K562 (cell line): Measurements from ENCODE around the gene NECTIN2. TPM values are rescaled to one million over a fixed set of nuclear protein-coding genes. Genes with fewer than 3 reads are reported as not detected.

Source experiments
- ATAC-seq: fragments of 200-7000 bp; cut with Tn5 transposase; 3 replicates; pipeline ENCODE4 v1.9.1; 2020; ENCODE audit warnings: moderate library complexity
- BruUV-seq: library from RNA; stranded (reverse); fragments of 400-500 nt; replicated peaks from 2 replicates; lab custom pipeline; 2021; lab: Mats Ljungman, UMichigan
- CTCF ChIA-PET: fragments of 300-600 bp; formaldehyde crosslinking; extraction: SDS; loops from one replicate; lab custom pipeline; 2021; ENCODE audit warnings: low intra/inter-chr PET ratio; lab: Yijun Ruan, JAX
- POLR2A ChIA-PET: fragments of 300-600, 350-650 bp; sonication (Branson Sonifier 250); formaldehyde crosslinking; extraction: SDS; loops from one replicate; lab custom pipeline; 2021; ENCODE audit warnings: antibody characterized with exemption, inconsistent platforms; lab: Yijun Ruan, JAX
- DNase-seq, 4 experiments: peaks; one replicate each; pipeline versions ENCODE4 v3.0.0 to v3.0.0-alpha.2; 2011 to 2018; ENCODE audit warnings: low spot score in 3 of 4, mixed read lengths in 3 of 4; ENCODE audit errors: extremely low read depth in 1 of 4
- FAIRE-seq: peaks from 2 replicates; lab custom pipeline; 2011; peaks lifted over from hg19 to GRCh38; lab: Jason Lieb, UNC
- H2AFZ ChIP-seq: 2 replicates; pipeline ENCODE4 v1.6.0; 2011; ENCODE audit warnings: low read depth, low read length, control low read depth, inconsistent platforms
- H3K27ac ChIP-seq: fragments of 200-600 bp; 3 replicates; pipeline ENCODE4 v1.8.0; 2011; ENCODE audit warnings: low read depth, mild to moderate bottlenecking, control low read depth, inconsistent platforms, low read length, moderate library complexity, mixed read lengths; ENCODE audit errors: extremely low read depth
- H3K27me3 ChIP-seq, 2 experiments: fragments of 300-600 bp in 1 of 2; 2 replicates in 1 of 2; 3 replicates in 1 of 2; pipeline versions ENCODE4 v1.6.0 to v1.8.0; 2011; ENCODE audit warnings: inconsistent platforms in 2 of 2, low read length in 2 of 2, mild to moderate bottlenecking in 1 of 2, mixed read lengths in 1 of 2, moderate library complexity in 1 of 2; ENCODE audit not compliant: control insufficient read depth in 2 of 2, insufficient read depth in 2 of 2
- H3K36me3 ChIP-seq: fragments of 300-600 bp; 3 replicates; pipeline ENCODE4 v1.8.0; 2011; ENCODE audit warnings: mild to moderate bottlenecking, low read length, inconsistent platforms; ENCODE audit not compliant: control insufficient read depth, insufficient read depth
- H3K4me1 ChIP-seq, 2 experiments: fragments of 200-600 bp in 1 of 2; replicated peaks in 1 of 2; 2 replicates in 1 of 2; 3 replicates in 1 of 2; pipeline versions ENCODE4 v1.5.1 to v1.8.0; 2011; ENCODE audit warnings: inconsistent platforms in 2 of 2, low read length in 2 of 2, mild to moderate bottlenecking in 1 of 2, mixed read lengths in 1 of 2, moderate library complexity in 1 of 2; ENCODE audit not compliant: control insufficient read depth in 2 of 2, insufficient read depth in 2 of 2
- H3K4me2 ChIP-seq: 2 replicates; pipeline ENCODE4 v1.6.1; 2011; ENCODE audit warnings: low read length, control low read depth, inconsistent platforms, mixed read lengths; ENCODE audit not compliant: insufficient read depth
- H3K4me3 ChIP-seq: fragments of 200-600 bp; sonication (generic), shearing (Covaris generic); 2 replicates; pipeline ENCODE4 v1.5.1; 2016; ENCODE audit warnings: control low read depth, inconsistent platforms
- H3K79me2 ChIP-seq: fragments of 200-600 bp; 3 replicates; pipeline ENCODE4 v1.8.0; 2011; ENCODE audit warnings: low read length, inconsistent platforms; ENCODE audit not compliant: control insufficient read depth, insufficient read depth
- H3K9ac ChIP-seq, 2 experiments: 2 replicates each; pipeline versions ENCODE4 v1.6.0 to v1.6.1; 2011; ENCODE audit warnings: low read depth in 2 of 2, low read length in 2 of 2, control low read depth in 1 of 2, inconsistent platforms in 1 of 2, mild to moderate bottlenecking in 1 of 2, mixed read lengths in 1 of 2; ENCODE audit not compliant: insufficient read depth in 1 of 2
- H3K9me1 ChIP-seq: one replicate; pipeline ENCODE4 v1.6.0; 2011; ENCODE audit warnings: inconsistent platforms, mild to moderate bottlenecking, low read length, moderate library complexity; ENCODE audit not compliant: control insufficient read depth, insufficient read depth
- H3K9me3 ChIP-seq: replicated peaks from 2 replicates; pipeline ENCODE4 v1.5.1; 2011; ENCODE audit warnings: low read depth, low read length, inconsistent platforms; ENCODE audit not compliant: control insufficient read depth, insufficient read depth
- H4K20me1 ChIP-seq: replicated peaks from 2 replicates; pipeline ENCODE4 v1.6.1; 2011; ENCODE audit warnings: low read length, inconsistent platforms, mixed read lengths; ENCODE audit not compliant: control insufficient read depth, insufficient read depth
- DMBX1 ChIP-seq: fragments of 250-450 bp; sonication (Bioruptor Pico); IDR thresholded peaks from 2 replicates; pipeline ENCODE4 v1.8.0; 2022; ENCODE audit warnings: inconsistent platforms, mild to moderate bottlenecking, moderate library complexity, borderline replicate concordance
- KLF13 ChIP-seq: fragments of 450-650 bp; IDR thresholded peaks from 2 replicates; pipeline ENCODE4 v1.6.1; 2016; ENCODE audit warnings: missing genetic modification characterization, low read depth, mild to moderate bottlenecking, missing compliant biosample characterization, moderate library complexity, borderline replicate concordance
- NCOA6 ChIP-seq: fragments of 450-650 bp; IDR thresholded peaks from 2 replicates; pipeline ENCODE4 v1.6.1; 2017; ENCODE audit warnings: mild to moderate bottlenecking
- NELFE ChIP-seq: IDR thresholded peaks from 2 replicates; pipeline ENCODE4 v1.6.1; 2011; ENCODE audit warnings: mild to moderate bottlenecking; ENCODE audit not compliant: insufficient read depth, insufficient read length
- NUFIP1 ChIP-seq: fragments of 450-650 bp; IDR thresholded peaks from 2 replicates; pipeline ENCODE4 v1.6.1; 2018; ENCODE audit not compliant: partially characterized antibody
- SMAD2 ChIP-seq: fragments of 150-350 bp; IDR thresholded peaks from 2 replicates; pipeline ENCODE4 v1.6.1; 2014; ENCODE audit warnings: low read depth, mild to moderate bottlenecking, low read length
- WGBS: fragments of 100-300 bp; shearing (Covaris generic); methylation state at CpG from one replicate; pipeline ENCODE4 v1.1.6; 2016; ENCODE audit warnings: low coverage, mixed read lengths; ENCODE audit not compliant: insufficient coverage; ENCODE audit errors: missing lambda C conversion rate; 5-methylcytosine and 5-hydroxymethylcytosine counted together
- in situ Hi-C: fragments of 300-500 bp; cut with MboI; formaldehyde crosslinking; loops from 4 replicates; pipeline ENCODE4 v1.15.0; 2018; ENCODE audit warnings: inconsistent platforms, mixed read lengths
- intact Hi-C: fragments of 100-400 bp; cut with micrococcal nuclease; formaldehyde crosslinking; loops from 2 replicates; pipeline ENCODE4 v1.14.2; 2022
- polyA plus RNA-seq, 8 experiments: library from polyadenylated mRNA; depleted of rRNA in 4 of 8; stranded (reverse) in 5 of 8; unstranded in 3 of 8; fragments of >200 nt; fragmentation: Nextera tagmentation in 2 of 8; fragmentation: Illumina TruSeq in 1 of 8; extraction: Ambion mirVana in 2 of 8; extraction: Trizol in 1 of 8; gene quantifications; 2 replicates each; pipeline versions ENCODE4 v1.2.1 to v1.2.3, GENCODE V29; 2011 to 2014; ENCODE audit warnings: inconsistent platforms in 1 of 8, missing spikeins in 1 of 8
- total RNA-seq, 7 experiments: library from RNA; depleted of rRNA in 6 of 7; stranded (reverse); fragments of >200 nt in 6 of 7; fragmentation: Illumina TruSeq in 2 of 7; extraction: Trizol in 2 of 7; gene quantifications; 2 replicates each; pipeline versions ENCODE4 v1.2.1 to v1.2.3, GENCODE V29; 2011 to 2021; ENCODE audit warnings: low replicate concordance in 1 of 7
- TF ChIP-seq, protein P1 (sequence below): fragments of 150-350 bp; IDR thresholded peaks from 2 replicates; pipeline ENCODE4 v1.6.1; 2014; ENCODE audit warnings: low read depth, mild to moderate bottlenecking, low read length, borderline replicate concordance

The NECTIN2 gene
- total and polyA plus RNA-seq, 9 of the 15 experiments (the other 6 are each of a cell fraction or from before 2014, with no cell fraction given): 3.9 to 94.9 (median 34.9) TPM

- CTCF ChIA-PET: no interaction called here
- DNase-seq: peak in 1 of 4 experiments; percentile 6
- FAIRE-seq: no peak
- Histone ChIP-seq H3K9me3 (no peaks in the 10 kb centered on the region), H3K79me2 (no peaks in the 10 kb centered on the region), H2AFZ (no peak overlapping the region), H3K4me1 (peaks cover 10 to 36% of the 10 kb centered on the region in 2 experiments; a peak in 4 of 5 replicates), H3K9me1 (no peaks in the 10 kb centered on the region), H3K27ac (no peak overlapping the region), H4K20me1 (no peaks in the 10 kb centered on the region), H3K27me3 (peaks cover 0 to 8% of the 10 kb centered on the region in 2 experiments; a peak in 2 of 5 replicates), H3K4me2 (no peak overlapping the region), H3K36me3 (no peaks in the 10 kb centered on the region), H3K9ac (no peak overlapping the region), H3K4me3 (no peak overlapping the region)
- in situ Hi-C loops (no loop called here), intact Hi-C loops (no loop called here)
- POLR2A ChIA-PET: interaction anchor here (0.9 kb wide), 1 partner anchor 13 kb away, joined by 3 read pairs; no protein-coding TSS in a partner anchor
- no peak for ATAC-seq
- TF ChIP-seq NELFE (no peak), DMBX1 (CRISPR knock-in tag) (no peak), NCOA6 (no peak), NUFIP1 (no peak), KLF13 (no peak), SMAD2 (no peak)
- TF ChIP-seq, protein P1, sequence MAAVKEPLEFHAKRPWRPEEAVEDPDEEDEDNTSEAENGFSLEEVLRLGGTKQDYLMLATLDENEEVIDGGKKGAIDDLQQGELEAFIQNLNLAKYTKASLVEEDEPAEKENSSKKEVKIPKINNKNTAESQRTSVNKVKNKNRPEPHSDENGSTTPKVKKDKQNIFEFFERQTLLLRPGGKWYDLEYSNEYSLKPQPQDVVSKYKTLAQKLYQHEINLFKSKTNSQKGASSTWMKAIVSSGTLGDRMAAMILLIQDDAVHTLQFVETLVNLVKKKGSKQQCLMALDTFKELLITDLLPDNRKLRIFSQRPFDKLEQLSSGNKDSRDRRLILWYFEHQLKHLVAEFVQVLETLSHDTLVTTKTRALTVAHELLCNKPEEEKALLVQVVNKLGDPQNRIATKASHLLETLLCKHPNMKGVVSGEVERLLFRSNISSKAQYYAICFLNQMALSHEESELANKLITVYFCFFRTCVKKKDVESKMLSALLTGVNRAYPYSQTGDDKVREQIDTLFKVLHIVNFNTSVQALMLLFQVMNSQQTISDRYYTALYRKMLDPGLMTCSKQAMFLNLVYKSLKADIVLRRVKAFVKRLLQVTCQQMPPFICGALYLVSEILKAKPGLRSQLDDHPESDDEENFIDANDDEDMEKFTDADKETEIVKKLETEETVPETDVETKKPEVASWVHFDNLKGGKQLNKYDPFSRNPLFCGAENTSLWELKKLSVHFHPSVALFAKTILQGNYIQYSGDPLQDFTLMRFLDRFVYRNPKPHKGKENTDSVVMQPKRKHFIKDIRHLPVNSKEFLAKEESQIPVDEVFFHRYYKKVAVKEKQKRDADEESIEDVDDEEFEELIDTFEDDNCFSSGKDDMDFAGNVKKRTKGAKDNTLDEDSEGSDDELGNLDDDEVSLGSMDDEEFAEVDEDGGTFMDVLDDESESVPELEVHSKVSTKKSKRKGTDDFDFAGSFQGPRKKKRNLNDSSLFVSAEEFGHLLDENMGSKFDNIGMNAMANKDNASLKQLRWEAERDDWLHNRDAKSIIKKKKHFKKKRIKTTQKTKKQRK: no peak
- 66% methylated on average over 25 of the region's 28 CpGs for WGBS
- no TSS peak for BruUV-seq
These were observed 33.9 kb upstream of the NECTIN2 start for GRCh38 chr19:44812142-44812718.
